Progenitor cell of endocrine pancreas (in vitro differentiated cells): ENCODE data around the gene TRIM36. TPM values are rescaled to one million over a fixed set of nuclear protein-coding genes. Genes with fewer than 3 reads are reported as not detected.

Experiments
- DNase-seq: peaks from one replicate; pipeline ENCODE4 v3.0.0; 2021; ENCODE audit warnings: low spot score; ENCODE audit not compliant: unreplicated experiment
- H3K27ac Mint-ChIP-seq: 2 replicates; pipeline ENCODE4 v1.8.0; 2021; ENCODE audit warnings: mild to moderate bottlenecking, moderate library complexity, mixed read lengths
- H3K27me3 Mint-ChIP-seq: 2 replicates; pipeline ENCODE4 v1.8.0; 2021; ENCODE audit warnings: mixed read lengths
- H3K36me3 Mint-ChIP-seq: 2 replicates; pipeline ENCODE4 v1.8.0; 2022; ENCODE audit warnings: mixed read lengths; ENCODE audit not compliant: insufficient read depth
- H3K4me1 Mint-ChIP-seq: 2 replicates; pipeline ENCODE4 v1.8.0; 2021; ENCODE audit warnings: low read depth, mixed read lengths
- H3K4me3 Mint-ChIP-seq: 2 replicates; pipeline ENCODE4 v1.8.0; 2021; ENCODE audit warnings: low read depth, mild to moderate bottlenecking, moderate library complexity, mixed read lengths
- H3K9me3 Mint-ChIP-seq: 2 replicates; pipeline ENCODE4 v1.8.0; 2021; ENCODE audit warnings: low read depth, mixed read lengths
- long read RNA-seq: library from polyadenylated mRNA; unstranded; transcript quantifications from one replicate; pipeline ENCODE4 v2.0.0, GENCODE V29; 2020
- total RNA-seq: library from RNA; stranded (reverse); gene quantifications from 2 replicates; pipeline ENCODE4 v1.2.1, GENCODE V29; 2021
- TF ChIP-seq, protein P1 (sequence below): fragments of 200-600 bp; sonication (generic); IDR thresholded peaks from one replicate; pipeline ENCODE4 v1.5.0; 2021; ENCODE audit warnings: antibody characterized with exemption, mild to moderate bottlenecking; ENCODE audit not compliant: unreplicated experiment

TRIM36 gene, protein sequence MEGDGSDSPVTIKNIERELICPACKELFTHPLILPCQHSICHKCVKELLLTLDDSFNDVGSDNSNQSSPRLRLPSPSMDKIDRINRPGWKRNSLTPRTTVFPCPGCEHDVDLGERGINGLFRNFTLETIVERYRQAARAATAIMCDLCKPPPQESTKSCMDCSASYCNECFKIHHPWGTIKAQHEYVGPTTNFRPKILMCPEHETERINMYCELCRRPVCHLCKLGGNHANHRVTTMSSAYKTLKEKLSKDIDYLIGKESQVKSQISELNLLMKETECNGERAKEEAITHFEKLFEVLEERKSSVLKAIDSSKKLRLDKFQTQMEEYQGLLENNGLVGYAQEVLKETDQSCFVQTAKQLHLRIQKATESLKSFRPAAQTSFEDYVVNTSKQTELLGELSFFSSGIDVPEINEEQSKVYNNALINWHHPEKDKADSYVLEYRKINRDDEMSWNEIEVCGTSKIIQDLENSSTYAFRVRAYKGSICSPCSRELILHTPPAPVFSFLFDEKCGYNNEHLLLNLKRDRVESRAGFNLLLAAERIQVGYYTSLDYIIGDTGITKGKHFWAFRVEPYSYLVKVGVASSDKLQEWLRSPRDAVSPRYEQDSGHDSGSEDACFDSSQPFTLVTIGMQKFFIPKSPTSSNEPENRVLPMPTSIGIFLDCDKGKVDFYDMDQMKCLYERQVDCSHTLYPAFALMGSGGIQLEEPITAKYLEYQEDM
- total RNA-seq = 5.3 and 9.4 TPM in 2 replicates
- long read RNA-seq, full-length matches to known transcripts = 5 of 10 reads
- long read RNA-seq, partial matches to known transcripts = 1 of 10 reads
- long read RNA-seq, other reads (novel, unspliced or antisense) = 4 of 10 reads

GRCh38 chr5:115169487-115170133 is at the start of gene TRIM36:
TRIM36 (minus strand) TSS chr5:115169908; CDS start chr5:115169634, 274 bp downstream.
- Mint-ChIP-seq H3K9me3 (peaks cover 14% of the 10 kb centered on the region), H3K27me3 (peaks cover 60% of the 10 kb centered on the region), H3K36me3 (peaks cover 10% of the 10 kb centered on the region), H3K4me1 (peaks cover 1% of the 10 kb centered on the region), H3K27ac (peak within 1 kb of the TSS; percentile 88), H3K4me3 (peak within 1 kb of the TSS; percentile 86)
- peak; percentile 92 for DNase-seq
- TF ChIP-seq, protein P1, sequence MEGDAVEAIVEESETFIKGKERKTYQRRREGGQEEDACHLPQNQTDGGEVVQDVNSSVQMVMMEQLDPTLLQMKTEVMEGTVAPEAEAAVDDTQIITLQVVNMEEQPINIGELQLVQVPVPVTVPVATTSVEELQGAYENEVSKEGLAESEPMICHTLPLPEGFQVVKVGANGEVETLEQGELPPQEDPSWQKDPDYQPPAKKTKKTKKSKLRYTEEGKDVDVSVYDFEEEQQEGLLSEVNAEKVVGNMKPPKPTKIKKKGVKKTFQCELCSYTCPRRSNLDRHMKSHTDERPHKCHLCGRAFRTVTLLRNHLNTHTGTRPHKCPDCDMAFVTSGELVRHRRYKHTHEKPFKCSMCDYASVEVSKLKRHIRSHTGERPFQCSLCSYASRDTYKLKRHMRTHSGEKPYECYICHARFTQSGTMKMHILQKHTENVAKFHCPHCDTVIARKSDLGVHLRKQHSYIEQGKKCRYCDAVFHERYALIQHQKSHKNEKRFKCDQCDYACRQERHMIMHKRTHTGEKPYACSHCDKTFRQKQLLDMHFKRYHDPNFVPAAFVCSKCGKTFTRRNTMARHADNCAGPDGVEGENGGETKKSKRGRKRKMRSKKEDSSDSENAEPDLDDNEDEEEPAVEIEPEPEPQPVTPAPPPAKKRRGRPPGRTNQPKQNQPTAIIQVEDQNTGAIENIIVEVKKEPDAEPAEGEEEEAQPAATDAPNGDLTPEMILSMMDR = peak; percentile 18

- Mint-ChIP-seq H3K4me1 (no peaks in the 10 kb centered on the region), H3K4me3 (no peak overlapping the region), H3K27ac (no peak overlapping the region), H3K27me3 (no peaks in the 10 kb centered on the region), H3K9me3 (peaks cover 3% of the 10 kb centered on the region), H3K36me3 (peaks cover 10% of the 10 kb centered on the region)
- TF ChIP-seq, protein P1 = no peak
- no peak for DNase-seq
These were observed 44.8 kb upstream of the TRIM36 start for GRCh38 chr5:115214541-115214940.

DNA sequence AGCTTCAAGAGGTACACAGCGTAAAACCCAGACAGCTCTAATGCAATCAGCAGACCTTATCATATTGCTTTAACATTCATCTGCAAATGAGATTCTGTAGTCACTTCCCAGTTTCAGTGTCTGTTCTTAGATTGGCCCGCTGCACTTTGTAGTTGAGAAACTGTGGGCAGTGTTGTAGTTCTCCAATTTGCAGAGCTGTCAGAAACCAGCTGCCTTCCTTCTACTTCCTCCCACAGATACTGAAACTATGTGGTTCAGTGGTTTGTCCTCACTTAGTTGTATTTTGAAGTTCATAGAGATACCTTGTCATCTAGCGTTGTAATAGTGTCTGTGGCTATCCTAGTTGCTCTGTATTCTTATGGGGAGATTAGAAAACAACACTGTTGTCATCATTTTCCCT is 39.6 kb upstream of the TRIM36 start:
- no peaks in the 10 kb centered on the region for H3K27me3 Mint-ChIP-seq
- H3K4me3 Mint-ChIP-seq = no peak overlapping the region
- no peaks in the 10 kb centered on the region for H3K36me3 Mint-ChIP-seq
- no peak for DNase-seq
- no peaks in the 10 kb centered on the region for H3K9me3 Mint-ChIP-seq
- H3K27ac Mint-ChIP-seq = no peak overlapping the region
- TF ChIP-seq, protein P1 = no peak
- H3K4me1 Mint-ChIP-seq = no peaks in the 10 kb centered on the region

DNA sequence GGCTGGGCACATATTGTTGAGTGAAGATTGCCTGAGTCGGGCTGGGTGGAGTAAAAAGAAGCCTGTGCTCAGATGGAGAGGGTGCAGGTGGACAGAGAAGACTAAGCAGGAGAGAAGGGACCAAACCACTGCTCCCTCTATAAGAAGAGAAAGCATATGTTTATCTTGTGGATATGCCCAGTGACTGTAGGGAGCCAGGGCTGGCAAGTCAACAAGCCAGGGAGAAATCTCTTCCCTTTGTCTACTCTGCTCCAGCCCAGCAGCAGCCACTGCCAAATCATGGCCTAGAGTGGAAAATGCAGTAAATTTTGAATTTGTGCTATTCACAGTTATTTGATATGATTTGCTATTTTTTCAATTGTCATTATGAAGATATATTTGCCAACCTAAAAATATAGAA is 33.2 kb upstream of the TRIM36 start:
- no peaks in the 10 kb centered on the region for H3K9me3 Mint-ChIP-seq
- no peak overlapping the region for H3K27ac Mint-ChIP-seq
- H3K27me3 Mint-ChIP-seq = no peaks in the 10 kb centered on the region
- peaks cover 2% of the 10 kb centered on the region for H3K36me3 Mint-ChIP-seq
- TF ChIP-seq, protein P1 = no peak
- no peaks in the 10 kb centered on the region for H3K4me1 Mint-ChIP-seq
- H3K4me3 Mint-ChIP-seq = no peak overlapping the region
- DNase-seq = no peak

GRCh38 chr5:115196161-115196560 is 26.5 kb upstream of the TRIM36 start:
- TF ChIP-seq, protein P1 = no peak
- Mint-ChIP-seq H3K4me3 (no peak overlapping the region), H3K4me1 (no peaks in the 10 kb centered on the region), H3K36me3 (peaks cover 2% of the 10 kb centered on the region), H3K27me3 (peaks cover 2% of the 10 kb centered on the region), H3K27ac (no peak overlapping the region), H3K9me3 (no peaks in the 10 kb centered on the region)
- no peak for DNase-seq
